Right renal pelvis (tissue), 4 donors: ENCODE data around the gene ERBB4. TPM values are rescaled to one million over a fixed set of nuclear protein-coding genes. Genes with fewer than 3 reads are reported as not detected.
A peak's percentile ranks its signal among the peaks of the same experiment; 100 is the strongest.
"Not testable (repeated sequence)": the region's sequence is repeated elsewhere in the genome, so short reads cannot be mapped to it uniquely, and the experiment has no call there.

Experiments used
- DNase-seq, 4 donors: peaks; one replicate each; pipeline ENCODE4 v3.0.0-alpha.2; 2013; ENCODE audit warnings: low read depth in 4 of 4, low spot score in 3 of 4, missing footprints in 1 of 4
- polyA plus RNA-seq, 4 donors: library from polyadenylated mRNA; unstranded; fragments of 120-200 nt; gene quantifications; one replicate each; pipeline ENCODE4 v1.2.1, GENCODE V29; 2013; ENCODE audit not compliant: insufficient read length in 4 of 4

ERBB4 gene
- polyA plus RNA-seq, 4 donors: 44.8 to 56.5 (median 51.3) TPM

DNA sequence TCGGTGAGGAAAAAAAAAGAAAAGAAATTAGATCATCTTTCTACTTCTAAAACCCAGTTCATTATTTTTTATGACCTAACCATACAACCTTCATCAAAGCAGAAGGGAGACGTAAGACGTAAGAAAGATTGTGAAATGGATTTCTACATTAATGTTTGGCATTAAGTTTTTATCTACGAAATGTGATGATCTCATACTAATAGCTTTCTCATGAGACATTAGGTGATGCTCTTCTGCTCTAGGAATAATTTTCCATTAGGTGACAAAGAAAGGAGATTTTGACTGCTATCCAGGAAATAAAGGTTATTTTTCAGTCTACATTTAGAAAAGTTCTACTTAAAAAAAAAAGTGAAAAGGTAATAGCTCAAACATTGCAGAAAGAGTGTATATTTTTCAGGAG lies 748.6 kb downstream of the ERBB4 start:
- no peak for DNase-seq

DNA sequence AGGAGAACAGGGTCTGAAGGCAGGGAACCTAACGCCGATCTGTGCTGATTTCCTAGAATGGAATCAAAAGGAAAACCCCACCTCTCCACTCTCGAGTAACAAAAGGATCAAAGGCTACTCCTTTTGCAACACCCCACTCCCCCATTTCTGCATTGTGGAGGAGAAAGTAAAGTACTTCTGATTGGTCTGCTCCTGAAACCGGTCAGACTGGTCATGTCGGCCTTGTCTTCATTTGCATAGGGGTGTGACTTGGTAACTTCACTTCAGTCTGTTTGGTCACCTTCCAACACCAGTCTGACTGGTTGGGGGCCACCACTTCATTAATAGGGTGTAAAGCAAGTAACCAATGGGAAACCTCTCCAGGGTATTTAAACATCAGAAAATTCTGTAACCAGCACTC lies 771.9 kb downstream of the ERBB4 start:
- peak in 3 of 4 donors; percentile 32 to 40 (median 33) for DNase-seq

DNA sequence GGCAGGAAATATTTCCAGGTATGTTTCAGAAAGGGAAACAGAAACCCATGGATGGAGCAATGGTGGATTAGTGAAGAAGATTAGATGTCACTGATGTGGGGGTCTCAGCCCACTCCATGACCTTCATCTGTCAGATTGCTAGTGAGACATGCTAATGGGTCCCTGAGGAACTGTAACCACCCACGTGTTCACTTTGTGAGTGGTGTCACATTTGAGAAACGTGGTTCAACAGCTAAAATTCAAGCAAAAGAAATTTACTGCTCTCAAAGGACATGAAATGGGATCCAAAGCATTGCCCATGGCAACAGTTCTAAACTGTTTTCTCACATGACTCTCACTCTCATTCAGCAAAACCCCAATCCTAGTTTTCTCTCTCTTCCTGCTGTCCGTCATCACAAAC lies 776.1 kb downstream of the ERBB4 start:
- DNase-seq: no peak

DNA sequence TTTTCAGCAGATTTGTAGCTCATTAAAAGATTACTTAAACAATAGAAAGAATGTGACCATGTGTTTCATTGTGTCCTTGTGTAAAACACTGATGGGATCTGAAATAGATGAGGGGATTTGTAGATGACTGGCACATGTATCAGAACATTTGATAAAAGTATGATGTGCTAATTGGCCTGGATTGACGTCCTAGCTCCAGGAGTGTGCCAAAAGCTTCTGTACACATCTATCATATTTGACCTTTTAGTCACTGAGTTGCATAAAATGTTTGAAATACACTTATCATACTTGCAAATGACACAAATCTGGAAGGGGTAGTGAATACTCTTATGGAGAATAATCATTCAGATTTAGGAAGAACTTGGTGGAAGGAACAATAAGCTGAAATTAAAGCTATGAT lies 778.5 kb downstream of the ERBB4 start:
- DNase-seq: no peak

DNA sequence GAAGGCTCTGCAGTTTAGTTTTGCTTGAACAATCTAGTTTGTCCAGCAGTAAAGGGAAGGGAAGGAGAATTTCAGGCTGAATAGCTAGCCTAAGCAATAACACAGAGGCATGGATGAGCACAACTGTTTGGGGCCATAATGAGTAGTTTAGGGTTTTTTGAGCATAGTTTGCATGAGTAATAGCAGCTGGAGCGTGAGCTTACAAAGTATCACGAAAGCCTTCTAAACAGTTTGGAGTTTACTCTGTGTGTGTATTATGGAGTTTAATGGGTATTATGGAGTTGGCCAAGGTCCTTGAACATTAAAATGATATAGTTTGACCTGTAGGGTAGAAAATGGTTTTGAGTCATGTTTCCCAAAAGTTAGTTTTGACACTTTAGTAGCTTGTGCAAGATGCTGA lies 782.3 kb downstream of the ERBB4 start:
- no peak for DNase-seq

DNA sequence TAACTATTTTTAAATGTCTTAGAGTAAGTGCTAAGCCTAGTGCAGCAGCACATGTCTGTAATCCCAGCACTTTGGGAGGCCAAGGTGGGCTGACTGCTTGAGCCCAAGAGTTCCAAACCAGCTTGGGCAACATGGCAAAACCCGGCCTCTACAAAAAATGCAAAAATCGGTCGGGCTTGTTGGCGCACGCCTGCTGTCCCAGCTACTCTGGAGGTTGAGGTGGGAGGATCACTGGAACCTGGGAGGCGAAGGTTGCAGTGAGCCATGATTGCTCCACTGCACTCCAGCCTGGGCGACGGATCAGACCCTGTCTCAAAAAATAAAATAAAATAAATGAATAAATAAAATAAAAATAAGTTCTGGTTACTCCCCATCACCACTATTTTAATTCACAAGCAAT lies 783.4 kb downstream of the ERBB4 start:
- DNase-seq: no peak

DNA sequence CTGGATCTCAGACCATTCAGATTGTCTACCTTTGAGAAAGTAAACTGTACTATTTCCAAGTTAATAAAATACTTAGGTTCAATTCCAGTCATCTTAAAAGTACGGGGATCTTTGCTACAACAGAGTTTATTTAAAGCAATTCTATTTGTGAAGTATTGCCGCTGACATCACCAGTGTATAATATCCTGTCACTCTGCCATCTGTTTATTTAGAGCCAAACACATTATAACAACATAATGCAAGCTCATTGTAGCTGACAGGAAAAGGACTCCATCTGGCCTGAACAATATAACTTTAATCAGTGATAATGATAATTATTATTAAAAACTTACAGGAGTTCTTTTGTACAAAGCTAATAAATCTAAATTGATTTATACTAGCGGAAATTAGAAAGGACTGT lies 786.8 kb downstream of the ERBB4 start:
- no peak for DNase-seq

DNA sequence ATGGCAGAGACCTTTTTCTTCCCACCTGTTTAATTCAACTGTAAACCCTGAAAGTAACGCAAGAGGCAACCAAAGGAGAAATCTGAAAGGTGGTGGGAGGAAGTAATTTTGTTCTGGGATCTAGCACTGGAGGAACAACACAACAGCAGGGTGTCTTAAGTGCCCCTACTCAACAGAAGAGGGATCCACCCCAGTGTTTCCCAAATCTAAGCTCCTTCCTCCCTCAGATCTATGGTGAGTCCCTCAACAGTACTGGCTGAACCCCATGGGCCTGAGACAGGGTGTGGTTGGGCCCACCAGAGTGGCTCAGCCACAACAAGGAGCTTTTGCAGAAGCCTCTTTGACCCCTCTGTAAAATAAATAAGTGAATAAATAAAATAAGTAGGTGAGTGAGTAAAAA lies 790.3 kb downstream of the ERBB4 start:
- no peak for DNase-seq

DNA sequence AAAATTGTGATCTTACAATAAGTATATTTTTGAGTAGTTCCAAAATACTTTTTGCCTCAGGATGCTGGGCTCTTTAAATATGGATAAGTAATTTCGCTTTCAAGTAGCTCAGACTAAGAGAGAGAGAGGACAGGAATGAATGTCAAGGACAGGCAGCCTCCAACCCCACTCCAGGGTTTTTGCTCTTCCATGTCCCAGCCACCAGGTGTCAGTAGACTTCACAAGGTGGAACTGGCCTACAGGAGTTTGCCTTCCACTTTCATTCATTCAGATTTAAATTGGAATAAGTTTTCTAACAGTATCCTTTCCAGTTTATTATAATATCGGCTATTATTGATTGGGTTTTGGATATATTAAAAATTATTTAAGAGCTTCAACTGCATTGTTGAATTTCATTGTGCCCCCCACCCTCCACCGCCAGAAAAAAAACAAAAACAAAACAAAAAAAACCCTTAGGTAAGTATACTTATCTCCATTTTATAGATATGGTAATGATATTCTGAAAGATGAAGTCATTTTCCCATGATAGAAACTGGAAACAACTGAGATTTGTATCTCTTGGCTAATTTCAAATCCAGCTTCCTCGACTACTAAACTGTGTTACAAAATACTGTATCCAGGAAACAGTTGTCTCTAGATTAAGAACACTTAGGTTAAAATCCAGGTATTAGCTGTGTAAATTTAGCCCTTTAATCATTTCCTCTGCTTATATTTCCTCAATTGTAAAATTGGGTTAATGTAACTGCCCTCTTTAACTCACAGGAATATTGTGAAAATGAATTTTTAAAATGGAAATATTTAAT lies 793.1 kb downstream of the ERBB4 start:
- peak; percentile 25 to 44 (median 40) for DNase-seq

DNA sequence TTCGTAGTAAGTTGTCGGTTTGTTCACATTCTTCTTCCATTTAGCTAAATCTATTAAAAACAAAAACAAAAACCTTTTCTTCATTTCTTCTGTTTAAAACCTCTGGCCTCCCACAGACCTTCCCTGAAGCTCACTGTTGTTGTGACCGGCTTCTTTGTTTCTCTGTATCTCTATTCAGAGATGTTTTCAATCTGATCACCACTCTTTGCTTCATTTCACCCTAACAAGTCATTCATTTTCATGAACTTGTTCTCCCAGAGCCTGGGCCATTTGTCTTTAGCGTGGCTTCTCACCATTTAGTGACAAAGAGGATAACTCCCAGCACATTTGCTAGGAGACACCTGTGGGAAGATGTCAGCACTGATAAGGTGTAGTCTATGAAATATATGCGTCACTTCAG lies 794.2 kb downstream of the ERBB4 start:
- DNase-seq: no peak

DNA sequence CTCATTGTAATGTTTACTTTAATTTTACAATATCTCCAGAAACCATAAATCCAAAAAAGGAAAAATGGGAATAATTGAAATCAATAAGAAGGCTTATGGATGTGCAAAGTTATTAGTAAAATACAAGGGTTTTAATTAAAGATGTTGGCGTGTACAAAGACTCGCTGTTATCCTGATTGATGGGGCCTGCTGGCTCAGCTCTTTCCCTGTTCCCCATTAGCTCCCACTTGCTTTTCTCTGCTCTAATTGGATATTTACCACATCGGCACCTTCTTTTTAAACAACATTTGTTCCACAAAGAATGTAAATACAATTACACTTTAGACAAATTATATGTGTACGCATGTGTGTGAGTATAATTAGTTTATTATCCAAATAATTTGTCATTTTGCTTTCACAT lies 796.6 kb downstream of the ERBB4 start:
- no peak for DNase-seq

DNA sequence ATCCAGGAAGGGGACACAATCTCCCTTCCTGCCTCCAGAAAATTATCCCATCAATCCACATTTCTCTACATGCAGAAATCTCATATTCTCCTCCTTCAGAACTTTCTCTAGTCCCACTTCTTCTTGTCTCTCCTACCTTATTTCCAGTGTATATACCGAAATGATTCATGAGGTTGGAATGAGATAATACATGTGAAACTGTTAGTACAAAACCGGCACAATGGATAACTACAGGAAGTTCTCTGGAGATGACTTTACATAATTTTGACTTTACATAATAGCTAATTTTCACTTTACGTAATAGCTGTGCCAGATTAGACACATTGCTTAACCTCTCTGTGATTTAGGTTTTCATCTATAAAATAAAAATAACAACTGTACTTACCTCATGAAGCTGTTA lies 801.3 kb downstream of the ERBB4 start:
- DNase-seq: no peak

DNA sequence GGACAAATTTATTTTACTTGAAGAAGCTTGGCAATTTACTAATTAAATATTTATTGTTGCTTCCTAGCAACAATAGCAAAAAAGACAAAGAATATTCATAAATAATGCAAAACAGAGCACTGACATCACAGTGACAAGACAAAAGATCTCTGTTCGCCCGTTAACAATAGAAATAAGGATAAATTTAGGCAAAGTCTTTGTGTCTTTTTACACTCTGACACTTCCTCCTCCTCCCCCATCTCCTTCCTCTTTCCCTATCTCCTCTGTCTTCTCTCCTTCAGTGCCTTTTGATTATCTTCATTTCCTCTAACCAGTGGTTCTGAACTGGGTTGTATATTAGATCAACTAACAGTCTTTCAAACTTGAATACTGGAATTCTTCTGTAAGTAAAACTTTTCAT lies 808.4 kb downstream of the ERBB4 start:
- no peak for DNase-seq

DNA sequence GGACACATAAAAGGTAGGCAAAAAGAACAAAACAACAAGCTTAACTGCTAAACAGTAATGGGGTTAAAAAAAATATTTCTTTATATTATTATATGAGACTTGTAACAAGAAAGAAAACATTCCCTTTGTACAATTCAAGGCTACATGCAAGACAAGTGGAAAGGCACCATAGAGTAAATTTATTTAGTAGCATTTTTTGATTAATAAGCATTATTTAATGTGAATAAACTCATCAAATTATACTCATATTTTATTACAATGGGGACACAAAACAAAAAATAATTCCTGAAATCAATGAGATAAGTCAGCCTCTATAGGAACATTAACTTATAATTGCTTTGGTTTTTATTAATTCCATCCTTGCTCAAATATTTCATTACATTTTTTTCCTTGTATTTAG lies 809.2 kb downstream of the ERBB4 start:
- no peak for DNase-seq

DNA sequence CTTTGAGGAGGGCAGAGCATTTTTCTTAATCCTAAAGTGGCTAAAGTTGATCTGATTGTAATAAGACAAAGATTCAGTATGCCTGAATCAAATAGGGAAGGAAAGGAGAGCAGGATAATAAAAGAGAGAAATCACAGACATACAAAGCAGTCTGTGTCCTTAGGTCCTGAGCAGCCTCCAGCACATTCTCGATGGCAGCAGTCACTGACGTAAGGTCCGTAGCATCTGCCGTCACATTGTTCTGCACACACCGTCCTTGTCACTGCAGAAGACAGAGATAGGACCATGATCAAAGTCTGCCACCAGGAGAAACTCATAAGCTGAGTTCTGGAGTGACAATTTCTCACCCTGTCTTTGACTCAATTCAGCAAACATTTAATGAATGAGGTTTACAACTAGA lies 813.7 kb downstream of the ERBB4 start:
- DNase-seq: no peak

DNA sequence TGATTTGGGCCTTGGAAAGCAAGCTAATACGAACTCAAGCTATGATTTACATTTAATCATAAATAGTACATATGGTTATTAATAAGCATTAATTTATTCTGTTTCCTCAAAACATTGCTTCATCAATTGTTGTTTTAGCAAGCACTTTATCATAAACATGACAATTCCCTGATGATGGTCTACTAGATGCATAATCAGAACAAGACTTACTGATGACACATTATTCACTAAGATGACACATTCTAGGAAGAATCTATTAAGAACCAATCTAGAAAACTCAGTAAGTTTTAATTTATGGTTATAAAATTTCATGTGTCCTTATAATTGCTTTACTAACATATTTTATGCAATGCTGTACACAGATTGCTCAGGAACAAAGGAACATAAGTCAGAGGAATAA lies 815.2 kb downstream of the ERBB4 start:
- no peak for DNase-seq

DNA sequence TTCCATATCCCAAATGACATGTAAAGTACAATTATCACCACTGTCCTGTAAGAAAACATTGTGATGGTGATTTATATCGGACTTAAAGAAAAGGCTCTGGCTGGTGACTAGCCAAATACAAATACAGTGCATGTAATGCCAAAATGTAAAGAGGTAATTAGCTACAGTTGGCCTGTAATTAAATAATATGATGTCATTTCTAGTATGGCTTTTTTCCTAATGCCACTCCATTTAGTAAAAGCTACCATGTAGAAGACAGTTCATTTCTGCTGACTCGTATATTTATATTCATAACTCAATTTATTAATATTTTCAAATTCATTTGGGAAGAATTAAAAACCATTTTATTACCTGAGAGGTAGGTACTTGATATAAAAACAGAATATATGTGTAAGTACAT lies 815.7 kb downstream of the ERBB4 start:
- no peak for DNase-seq

DNA sequence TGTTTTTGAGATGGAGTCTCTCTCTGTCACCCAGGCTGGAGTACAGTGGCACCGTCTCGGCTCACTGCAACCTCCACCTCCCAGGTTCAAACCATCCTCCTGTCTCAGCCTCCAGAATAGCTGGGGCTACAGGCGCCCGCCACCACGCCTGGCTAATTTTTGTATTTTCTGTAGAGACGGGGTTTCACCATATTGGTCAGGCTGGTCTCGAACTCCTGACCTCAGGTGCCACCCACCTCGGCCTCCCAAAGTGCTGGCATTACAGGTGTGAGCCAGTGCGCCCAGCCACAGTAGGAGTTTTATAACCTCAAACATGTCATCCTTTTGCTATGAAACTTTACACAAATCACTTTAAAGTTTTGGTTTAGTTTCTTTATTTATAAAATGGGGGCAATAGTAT lies 816.7 kb downstream of the ERBB4 start:
- not testable (repeated sequence) for DNase-seq

DNA sequence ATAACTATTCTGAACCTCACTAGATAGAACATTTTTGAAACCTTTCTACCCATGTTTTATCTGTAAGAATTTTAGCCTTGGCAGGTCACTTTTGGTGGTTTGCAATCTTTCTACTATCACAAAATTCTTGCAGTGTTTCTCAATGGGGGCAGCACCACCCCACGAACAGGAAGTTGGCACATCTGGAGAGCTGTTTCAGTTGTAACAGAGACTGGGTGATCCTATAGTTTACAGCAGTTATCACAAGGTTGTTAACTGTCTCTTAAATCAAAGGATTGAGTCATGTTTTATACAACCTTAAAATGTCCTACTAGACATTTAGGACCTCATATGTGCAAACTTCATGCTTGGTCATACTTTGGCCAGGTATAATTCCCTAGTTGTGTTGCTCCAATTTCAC lies 829.2 kb downstream of the ERBB4 start:
- no peak for DNase-seq

DNA sequence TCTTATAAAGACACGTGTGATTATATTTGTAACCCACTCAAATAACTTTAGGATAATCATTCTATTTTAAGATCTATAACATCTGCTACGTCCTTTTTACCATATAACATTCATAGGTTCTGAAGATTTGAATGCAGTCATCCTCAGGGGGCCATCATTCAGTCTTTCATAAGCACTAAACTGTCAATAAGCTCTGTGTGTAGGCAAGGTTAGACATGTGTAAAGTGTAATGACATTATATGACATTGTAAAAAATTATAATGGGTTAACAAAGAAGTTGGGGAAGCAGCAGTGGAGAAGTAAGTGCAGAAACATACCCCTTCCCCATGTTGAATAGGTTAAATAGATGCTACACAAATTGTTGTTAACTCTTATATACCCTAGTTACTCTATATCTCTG lies 845.9 kb downstream of the ERBB4 start:
- DNase-seq: no peak

DNA sequence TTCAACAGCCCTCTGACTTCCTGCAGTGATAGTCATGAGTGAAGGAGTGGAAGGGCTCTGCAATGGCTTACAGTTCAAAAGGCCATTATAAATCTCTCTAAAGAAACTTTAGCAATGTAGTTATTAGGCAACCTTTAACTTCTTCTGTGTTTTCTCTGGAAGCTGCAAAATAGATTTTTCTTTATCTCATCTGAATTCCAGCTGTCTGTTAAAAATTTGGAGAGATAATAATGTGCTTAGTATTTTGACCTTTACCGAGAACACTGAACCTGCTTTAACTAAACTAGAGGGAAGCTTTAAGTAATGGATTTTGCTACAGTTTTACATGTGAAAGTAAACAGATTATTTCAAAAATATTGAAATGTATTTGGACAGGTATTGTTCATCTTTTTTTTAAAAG lies 847.9 kb downstream of the ERBB4 start:
- no peak for DNase-seq

DNA sequence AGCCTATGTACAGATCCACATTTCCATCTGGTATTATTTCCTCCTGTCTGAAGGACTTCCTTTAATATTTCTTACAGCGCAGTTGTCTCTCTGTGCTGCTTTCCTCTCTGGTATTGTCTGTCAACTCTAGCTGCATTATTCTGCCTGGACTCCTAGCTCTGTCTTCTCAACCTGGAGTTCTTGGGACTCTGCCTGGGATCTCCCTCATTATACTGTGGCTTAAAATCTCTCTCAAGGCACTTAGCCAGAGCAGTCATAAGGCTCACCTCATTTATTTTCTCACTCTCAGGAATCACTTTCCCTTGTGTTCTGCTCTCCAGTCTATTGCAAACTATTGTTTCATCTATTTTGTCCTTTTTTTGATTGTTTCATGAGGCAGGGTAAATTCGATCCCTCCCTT lies 850.4 kb downstream of the ERBB4 start:
- DNase-seq: no peak

DNA sequence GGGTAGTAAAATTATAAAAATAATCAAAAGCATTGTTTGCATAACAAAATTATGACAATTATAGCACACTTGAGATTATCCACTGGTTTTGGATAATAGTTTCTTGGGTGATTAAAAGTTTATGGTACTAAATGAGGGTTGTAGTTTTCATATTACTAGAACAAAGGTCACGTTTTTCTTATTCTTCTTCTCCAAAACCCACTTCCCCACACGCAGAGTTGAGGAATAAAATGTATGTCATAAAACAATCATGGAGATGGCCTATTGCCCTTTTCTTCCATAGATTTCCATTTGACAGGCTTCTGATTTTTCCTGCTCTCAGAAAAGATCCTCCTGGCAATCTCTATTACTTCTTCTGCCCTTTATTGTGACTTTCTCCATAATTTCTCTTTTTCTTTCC lies 863.9 kb downstream of the ERBB4 start:
- DNase-seq: no peak
